Loucy (cell line): Measurements from ENCODE around the gene FOLR2.

Source experiments
- H2AFZ ChIP-seq: fragments of 200-600 bp; sonication (generic); 2 replicates; pipeline ENCODE4 v1.6.0; 2016; ENCODE audit warnings: antibody characterized with exemption, mild to moderate bottlenecking, low read length, moderate library complexity
- H3F3A ChIP-seq: fragments of 200-600 bp; 2 replicates; pipeline ENCODE4 v1.6.0; 2016; ENCODE audit warnings: antibody characterized with exemption, low read depth, mild to moderate bottlenecking
- H3K27me3 ChIP-seq: fragments of 200-600 bp; sonication (generic); 2 replicates; pipeline ENCODE4 v1.6.1; 2014; ENCODE audit warnings: low read length, mild to moderate bottlenecking; ENCODE audit not compliant: insufficient read depth, poor library complexity, severe bottlenecking
- H3K36me3 ChIP-seq: fragments of 200-600 bp; sonication (generic); 2 replicates; pipeline ENCODE4 v1.6.1; 2016; ENCODE audit warnings: low read length; ENCODE audit not compliant: insufficient read depth
- H3K4me1 ChIP-seq: fragments of 200-600 bp; sonication (generic); 2 replicates; pipeline ENCODE4 v1.5.1; 2014; ENCODE audit warnings: low read length, mild to moderate bottlenecking; ENCODE audit not compliant: insufficient read depth, poor library complexity, severe bottlenecking
- H3K4me2 ChIP-seq: fragments of 200-600 bp; sonication (generic); 2 replicates; pipeline ENCODE4 v1.6.0; 2014; ENCODE audit warnings: antibody characterized with exemption, low read length, low read depth, mild to moderate bottlenecking; ENCODE audit not compliant: poor library complexity, severe bottlenecking
- H3K4me3 ChIP-seq: fragments of 200-600 bp; sonication (generic); 2 replicates; pipeline ENCODE4 v1.5.1; 2014; ENCODE audit warnings: low read length, mild to moderate bottlenecking, mixed read lengths; ENCODE audit not compliant: poor library complexity, severe bottlenecking
- H3K79me2 ChIP-seq: fragments of 200-600 bp; sonication (generic); 2 replicates; pipeline ENCODE4 v1.6.1; 2014; ENCODE audit warnings: low read length; ENCODE audit not compliant: insufficient read depth
- H3K9ac ChIP-seq: fragments of 200-600 bp; sonication (generic); 2 replicates; pipeline ENCODE4 v1.6.0; 2014; ENCODE audit warnings: mild to moderate bottlenecking, low read depth, low read length, moderate library complexity; ENCODE audit not compliant: poor library complexity, severe bottlenecking
- H3K9me2 ChIP-seq: fragments of 200-600 bp; sonication (generic); replicated peaks from 2 replicates; pipeline ENCODE4 v1.6.1; 2016; ENCODE audit warnings: low read depth, low read length, mixed read lengths
- H3K9me3 ChIP-seq: fragments of 200-600 bp; sonication (generic); 2 replicates; pipeline ENCODE4 v1.6.1; 2014; ENCODE audit warnings: mild to moderate bottlenecking, antibody characterized with exemption, low read length, low read depth; ENCODE audit not compliant: insufficient read depth
- H4K20me1 ChIP-seq: fragments of 200-600 bp; sonication (generic); 2 replicates; pipeline ENCODE4 v1.6.0; 2014; ENCODE audit warnings: antibody characterized with exemption, low read length, mild to moderate bottlenecking; ENCODE audit not compliant: insufficient read depth, poor library complexity, severe bottlenecking
- EZH2phosphoT487 ChIP-seq: fragments of 200-600 bp; IDR thresholded peaks from 2 replicates; pipeline ENCODE4 v1.6.1; 2018; ENCODE audit warnings: antibody characterized with exemption, mild to moderate bottlenecking, moderate library complexity, borderline replicate concordance
- TF ChIP-seq, protein P1 (sequence below): fragments of 200-600 bp; sonication (generic); conservative IDR thresholded peaks from 2 replicates; pipeline ENCODE4 v1.5.1; 2014; ENCODE audit warnings: mild to moderate bottlenecking, antibody characterized with exemption, low read length

Gene FOLR2

DNA sequence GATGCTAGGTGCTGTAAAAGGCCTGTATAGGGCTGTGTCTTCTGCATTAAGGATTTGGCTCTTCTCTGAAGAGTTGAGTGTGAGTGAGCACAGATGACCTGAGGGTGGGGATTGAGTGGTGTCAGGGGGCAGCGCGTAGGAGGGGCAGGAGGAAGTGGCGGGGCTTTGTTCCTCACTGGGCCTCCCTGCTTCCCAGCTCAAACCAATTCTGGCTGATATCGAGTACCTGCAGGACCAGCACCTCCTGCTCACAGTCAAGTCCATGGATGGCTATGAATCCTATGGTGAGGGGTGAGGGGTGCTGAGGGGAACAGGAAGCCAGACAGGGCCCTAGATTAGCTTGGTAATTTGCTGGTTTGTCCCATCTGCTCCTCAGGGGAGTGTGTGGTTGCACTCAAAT lies 18.3 kb downstream of the FOLR2 start:
- peaks cover 3% of the 10 kb centered on the region for H3F3A ChIP-seq
- TF ChIP-seq EZH2phosphoT487 = no peak
- TF ChIP-seq, protein P1, sequence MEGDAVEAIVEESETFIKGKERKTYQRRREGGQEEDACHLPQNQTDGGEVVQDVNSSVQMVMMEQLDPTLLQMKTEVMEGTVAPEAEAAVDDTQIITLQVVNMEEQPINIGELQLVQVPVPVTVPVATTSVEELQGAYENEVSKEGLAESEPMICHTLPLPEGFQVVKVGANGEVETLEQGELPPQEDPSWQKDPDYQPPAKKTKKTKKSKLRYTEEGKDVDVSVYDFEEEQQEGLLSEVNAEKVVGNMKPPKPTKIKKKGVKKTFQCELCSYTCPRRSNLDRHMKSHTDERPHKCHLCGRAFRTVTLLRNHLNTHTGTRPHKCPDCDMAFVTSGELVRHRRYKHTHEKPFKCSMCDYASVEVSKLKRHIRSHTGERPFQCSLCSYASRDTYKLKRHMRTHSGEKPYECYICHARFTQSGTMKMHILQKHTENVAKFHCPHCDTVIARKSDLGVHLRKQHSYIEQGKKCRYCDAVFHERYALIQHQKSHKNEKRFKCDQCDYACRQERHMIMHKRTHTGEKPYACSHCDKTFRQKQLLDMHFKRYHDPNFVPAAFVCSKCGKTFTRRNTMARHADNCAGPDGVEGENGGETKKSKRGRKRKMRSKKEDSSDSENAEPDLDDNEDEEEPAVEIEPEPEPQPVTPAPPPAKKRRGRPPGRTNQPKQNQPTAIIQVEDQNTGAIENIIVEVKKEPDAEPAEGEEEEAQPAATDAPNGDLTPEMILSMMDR = no peak
- no peaks in the 10 kb centered on the region for H3K79me2 ChIP-seq
- no peaks in the 10 kb centered on the region for H3K9me2 ChIP-seq
- H3K4me3 ChIP-seq = no peak overlapping the region
- H3K9ac ChIP-seq = no peak overlapping the region
- no peaks in the 10 kb centered on the region for H3K4me1 ChIP-seq
- H3K4me2 ChIP-seq = no peak overlapping the region
- H3K9me3 ChIP-seq = no peaks in the 10 kb centered on the region
- H2AFZ ChIP-seq = no peak overlapping the region
- H4K20me1 ChIP-seq = no peaks in the 10 kb centered on the region
- H3K27me3 ChIP-seq = no peaks in the 10 kb centered on the region
- H3K36me3 ChIP-seq = peaks cover 71% of the 10 kb centered on the region; the same call in 1 of the 2 replicates

DNA sequence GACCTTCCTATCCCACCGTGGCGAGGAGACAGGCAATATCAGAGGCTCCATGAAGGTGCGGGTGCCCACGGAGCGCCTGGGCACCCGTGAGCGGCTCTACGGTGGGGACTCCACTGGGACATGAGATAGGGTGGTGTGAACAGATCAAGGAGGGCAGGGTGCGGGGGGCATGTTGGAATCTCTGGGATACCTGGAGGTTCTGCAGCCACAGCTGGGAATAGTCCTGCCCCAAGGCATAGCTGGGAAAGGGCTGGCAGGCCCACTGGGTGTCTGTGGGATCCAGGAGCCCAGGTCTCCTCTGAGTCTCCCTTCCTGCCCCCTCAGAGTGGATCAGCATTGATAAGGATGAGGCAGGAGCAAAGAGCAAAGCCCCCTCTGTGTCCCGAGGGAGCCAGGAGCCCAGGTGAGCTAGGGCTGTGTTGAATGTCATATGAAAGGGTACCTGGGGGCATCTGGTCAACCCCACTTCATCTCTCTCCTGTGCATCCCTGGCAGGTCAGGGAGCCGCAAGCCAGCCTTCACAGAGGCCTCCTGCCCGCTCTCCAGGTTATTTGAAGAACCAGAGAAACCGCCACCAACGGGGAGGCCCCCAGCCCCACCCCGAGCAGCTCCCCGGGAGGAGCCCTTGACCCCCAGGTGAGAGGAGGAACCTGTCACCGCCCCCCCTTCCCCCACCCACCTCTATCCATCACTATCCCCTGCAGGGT lies 18.9 kb downstream of the FOLR2 start:
- H3K9me3 ChIP-seq = no peaks in the 10 kb centered on the region
- no peaks in the 10 kb centered on the region for H3K79me2 ChIP-seq
- no peak overlapping the region for H3K4me2 ChIP-seq
- H3K9ac ChIP-seq = no peak overlapping the region
- peaks cover 3% of the 10 kb centered on the region for H3F3A ChIP-seq
- peaks cover 66% of the 10 kb centered on the region; the same call in 1 of the 2 replicates for H3K36me3 ChIP-seq
- no peak overlapping the region for H3K4me3 ChIP-seq
- H3K9me2 ChIP-seq = no peaks in the 10 kb centered on the region
- H2AFZ ChIP-seq = no peak overlapping the region
- TF ChIP-seq, protein P1 = no peak
- no peak for TF ChIP-seq EZH2phosphoT487
- H3K4me1 ChIP-seq = no peaks in the 10 kb centered on the region
- H3K27me3 ChIP-seq = no peaks in the 10 kb centered on the region
- H4K20me1 ChIP-seq = no peaks in the 10 kb centered on the region

- H3K9ac ChIP-seq = no peak overlapping the region
- peaks cover 59% of the 10 kb centered on the region; the same call in 1 of the 2 replicates for H3K36me3 ChIP-seq
These were observed 19.6 kb downstream of the FOLR2 start for GRCh38 chr11:72236083-72236697.

More at GRCh38 chr11:72236083-72236697, 19.6 kb downstream of the FOLR2 start:
- Histone ChIP-seq H2AFZ (no peak overlapping the region), H4K20me1 (no peaks in the 10 kb centered on the region), H3K4me2 (no peak overlapping the region), H3F3A (peaks cover 3% of the 10 kb centered on the region), H3K27me3 (no peaks in the 10 kb centered on the region), H3K9me2 (no peaks in the 10 kb centered on the region), H3K79me2 (no peaks in the 10 kb centered on the region), H3K4me1 (no peaks in the 10 kb centered on the region), H3K9me3 (no peaks in the 10 kb centered on the region), H3K4me3 (no peak overlapping the region)
- TF ChIP-seq EZH2phosphoT487 = no peak
- TF ChIP-seq, protein P1 = no peak
